MCF 10A (cell line): Measurements from ENCODE around the gene HMMR. TPM values are rescaled to one million over a fixed set of nuclear protein-coding genes. Genes with fewer than 3 reads are reported as not detected.
A peak's percentile ranks its signal among the peaks of the same experiment; 100 is the strongest.

ENCODE experiments used
- BruUV-seq: library from RNA; stranded (reverse); fragments of 400-500 nt; replicated peaks from 2 replicates; lab custom pipeline; 2021; lab: Mats Ljungman, UMichigan
- CTCF ChIA-PET: fragments of 300-600 bp; sonication (Branson Sonifier 250); formaldehyde crosslinking; extraction: SDS; loops from one replicate; lab custom pipeline; 2021; ENCODE audit warnings: antibody characterized with exemption, inconsistent platforms; lab: Yijun Ruan, JAX
- POLR2A ChIA-PET: fragments of 300-600, 350-650 bp; sonication (Branson Sonifier 250); formaldehyde crosslinking; extraction: SDS; loops from one replicate; lab custom pipeline; 2020; ENCODE audit warnings: antibody characterized with exemption, inconsistent platforms; lab: Yijun Ruan, JAX
- DNase-seq: peaks from one replicate; pipeline ENCODE4 v3.0.0-alpha.2; 2018; ENCODE audit not compliant: unreplicated experiment
- H3K27ac Mint-ChIP-seq: one replicate; pipeline ENCODE4 v1.8.0; 2022; ENCODE audit warnings: mild to moderate bottlenecking, low read depth, mixed read lengths; ENCODE audit not compliant: unreplicated experiment
- H3K27me3 Mint-ChIP-seq: one replicate; pipeline ENCODE4 v1.8.0; 2022; ENCODE audit warnings: mixed read lengths; ENCODE audit not compliant: insufficient read depth, unreplicated experiment
- H3K36me3 Mint-ChIP-seq: one replicate; pipeline ENCODE4 v1.8.0; 2022; ENCODE audit warnings: mild to moderate bottlenecking, moderate library complexity, mixed read lengths; ENCODE audit not compliant: insufficient read depth, unreplicated experiment
- H3K4me1 Mint-ChIP-seq: one replicate; pipeline ENCODE4 v1.8.0; 2022; ENCODE audit warnings: mixed read lengths; ENCODE audit not compliant: insufficient read depth, unreplicated experiment
- H3K4me3 Mint-ChIP-seq: one replicate; pipeline ENCODE4 v1.8.0; 2022; ENCODE audit warnings: mild to moderate bottlenecking, moderate library complexity, mixed read lengths; ENCODE audit not compliant: unreplicated experiment
- H3K9me3 Mint-ChIP-seq: one replicate; pipeline ENCODE4 v1.8.0; 2022; ENCODE audit warnings: mixed read lengths; ENCODE audit not compliant: unreplicated experiment
- CTCF ChIP-seq: fragments of 200-600 bp; IDR thresholded peaks from one replicate; pipeline ENCODE4 v1.8.0; 2022; ENCODE audit warnings: antibody characterized with exemption, mild to moderate bottlenecking; ENCODE audit not compliant: unreplicated experiment
- intact Hi-C: fragments of 100-400 bp; cut with micrococcal nuclease; formaldehyde crosslinking; loops from 2 replicates; pipeline ENCODE4 v1.14.1; 2022
- total RNA-seq: library from RNA; stranded (reverse); gene quantifications from 2 replicates; pipeline ENCODE4 v1.2.3, GENCODE V29; 2022

The HMMR gene
- total RNA-seq, 1 experiment from 2014 or later, result 43.5 TPM

GRCh38 chr5:163473635-163474243 is 13.3 kb downstream of the HMMR start:
- DNase-seq, result peak; percentile 46
- peak; percentile 42 for TF ChIP-seq CTCF
- Mint-ChIP-seq H3K27ac (no peak overlapping the region), H3K4me3 (no peak overlapping the region), H3K27me3 (no peaks in the 10 kb centered on the region), H3K4me1 (peaks cover 13% of the 10 kb centered on the region), H3K9me3 (no peaks in the 10 kb centered on the region), H3K36me3 (peaks cover 26% of the 10 kb centered on the region)
- ChIA-PET CTCF (interaction anchor here (0.5 to 7.4 kb wide), 20 partner anchors 8 to 1171 kb away, joined by 3 to 69 read pairs (median 6); partner anchors contain the start of genes HMMR, MAT2B and NUDCD2), POLR2A (interaction anchor here (1.0 to 18.0 kb wide), 5 partner anchors 9 to 36 kb away, joined by 4 to 284 read pairs (median 100); partner anchors contain the start of genes HMMR, MAT2B and NUDCD2)
- intact Hi-C loops, result loop anchor here (1.0 kb wide), 1 partner anchor 30 kb away; no protein-coding TSS in a partner anchor
- BruUV-seq, result TSS peak; percentile 7

DNA sequence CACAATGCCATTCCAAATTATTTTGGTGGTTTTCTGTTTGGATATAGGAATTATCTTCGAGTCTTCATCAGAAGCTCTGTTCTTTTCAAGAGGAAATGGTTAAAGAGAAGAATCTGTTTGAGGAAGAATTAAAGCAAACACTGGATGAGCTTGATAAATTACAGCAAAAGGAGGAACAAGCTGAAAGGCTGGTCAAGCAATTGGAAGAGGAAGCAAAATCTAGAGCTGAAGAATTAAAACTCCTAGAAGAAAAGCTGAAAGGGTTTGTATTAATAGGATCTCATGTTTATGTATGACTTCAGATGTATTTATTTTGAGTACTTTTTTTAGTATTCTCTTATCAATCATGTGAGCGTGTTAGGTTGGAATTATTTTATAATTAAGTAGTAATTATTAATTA is 15.0 kb downstream of the HMMR start:
- intact Hi-C loops, result no loop called here
- Mint-ChIP-seq H3K27me3 (no peaks in the 10 kb centered on the region), H3K4me1 (peaks cover 24% of the 10 kb centered on the region), H3K9me3 (no peaks in the 10 kb centered on the region), H3K27ac (peak overlapping the region; percentile 79), H3K36me3 (peaks cover 23% of the 10 kb centered on the region), H3K4me3 (no peak overlapping the region)
- no peak for TF ChIP-seq CTCF
- BruUV-seq, result no TSS peak
- ChIA-PET CTCF (interaction anchor here (0.7 to 7.4 kb wide), 10 partner anchors 9 to 154 kb away, joined by 3 to 69 read pairs (median 4); partner anchors contain the start of genes HMMR, MAT2B and NUDCD2), POLR2A (interaction anchor here (0.6 to 18.0 kb wide), 8 partner anchors 9 to 37 kb away, joined by 3 to 284 read pairs (median 16); partner anchors contain the start of genes HMMR, MAT2B and NUDCD2)
- no peak for DNase-seq

- H3K9me3 Mint-ChIP-seq, result no peaks in the 10 kb centered on the region
- no peak for TF ChIP-seq CTCF
- intact Hi-C loops, result no loop called here
- peaks cover 18% of the 10 kb centered on the region for H3K4me1 Mint-ChIP-seq
- CTCF ChIA-PET, result interaction anchor here (0.7 to 2.6 kb wide), 6 partner anchors 9 to 30 kb away, joined by 3 to 7 read pairs (median 3); partner anchors contain the start of genes HMMR and NUDCD2
- H3K27me3 Mint-ChIP-seq, result no peaks in the 10 kb centered on the region
- POLR2A ChIA-PET, result interaction anchor here (0.6 to 18.0 kb wide), 10 partner anchors 10 to 53 kb away, joined by 3 to 284 read pairs (median 6); partner anchors contain the start of genes HMMR, MAT2B and NUDCD2
- H3K4me3 Mint-ChIP-seq, result no peak overlapping the region
- BruUV-seq, result no TSS peak
- peaks cover 17% of the 10 kb centered on the region for H3K36me3 Mint-ChIP-seq
- DNase-seq, result peak; percentile 34
- peak overlapping the region; percentile 80 for H3K27ac Mint-ChIP-seq
Measured at GRCh38 chr5:163478126-163478981, 17.9 kb downstream of the HMMR start.
